Brain pericyte (primary cell): Measurements from ENCODE around the gene DAPK1.

Source experiments
- DNase-seq: peaks from one replicate; pipeline ENCODE4 v3.0.0-alpha.2; 2012; ENCODE audit warnings: low read depth, low spot score

Gene DAPK1

DNA sequence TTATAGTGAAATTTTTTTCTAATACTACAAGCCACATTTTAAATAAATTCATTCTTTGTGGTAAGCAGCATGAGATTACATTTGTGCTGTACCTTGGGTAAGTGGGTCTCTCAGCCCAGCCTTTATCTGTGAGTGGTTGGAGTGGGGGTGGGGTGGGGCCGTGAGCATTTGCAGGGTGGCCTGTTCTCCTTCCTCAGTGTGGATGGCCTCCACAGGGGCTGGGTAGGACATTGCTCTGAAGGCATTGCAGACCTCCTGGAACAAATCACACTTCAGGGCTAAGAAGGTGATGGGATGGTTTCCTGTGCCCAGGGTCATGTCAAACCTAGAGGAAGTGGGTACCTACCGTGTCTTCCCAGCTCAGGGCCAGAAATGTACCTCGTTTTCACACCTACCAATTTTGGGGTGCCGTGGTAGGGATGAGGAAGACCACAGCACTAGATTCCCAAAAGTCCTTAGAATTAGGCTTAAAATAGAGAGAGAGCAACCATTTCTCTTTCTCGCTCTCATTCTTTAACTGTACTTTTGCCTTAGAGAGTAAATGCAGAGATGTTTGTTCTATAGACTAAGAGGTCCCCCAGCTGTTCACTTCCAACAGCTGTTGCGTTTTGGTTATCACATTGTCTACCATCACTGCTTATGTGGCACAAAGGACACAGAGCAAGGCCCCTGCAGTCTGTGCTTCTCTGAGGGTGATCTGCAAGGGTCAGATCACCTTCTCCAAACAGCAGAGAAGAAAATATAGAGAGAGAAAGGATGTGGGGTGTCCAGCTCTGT, 144.9 kb downstream of the DAPK1 start:
- DNase-seq = no peak

GRCh38 chr9:87643107-87643650, 145.5 kb downstream of the DAPK1 start:
- DNase-seq = no peak

- no peak for DNase-seq
These were observed 146.3 kb downstream of the DAPK1 start for GRCh38 chr9:87643778-87644570.

- DNase-seq = no peak
These were observed 147.0 kb downstream of the DAPK1 start for GRCh38 chr9:87644659-87645058.

DNA sequence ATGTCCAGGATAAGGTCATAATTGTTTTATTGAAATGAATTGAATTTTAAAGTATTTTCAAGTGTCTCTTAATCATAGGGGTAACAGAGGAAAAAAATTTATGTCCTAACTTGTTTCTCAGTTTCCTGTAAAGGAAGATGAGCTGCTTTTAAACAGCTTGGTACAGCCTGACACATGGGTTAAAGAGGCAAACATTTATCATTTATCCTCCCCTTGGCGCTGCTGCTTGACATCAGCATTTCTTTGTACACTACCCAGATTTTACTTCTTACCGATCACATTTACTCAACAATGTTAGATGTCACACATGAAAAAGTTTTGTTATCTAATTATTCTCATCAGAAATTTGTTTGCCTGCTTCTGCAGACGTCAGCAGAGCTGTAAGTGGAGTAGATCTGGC, 148.9 kb downstream of the DAPK1 start:
- DNase-seq = no peak

GRCh38 chr9:87647114-87647513, 149.4 kb downstream of the DAPK1 start:
- no peak for DNase-seq

DNA sequence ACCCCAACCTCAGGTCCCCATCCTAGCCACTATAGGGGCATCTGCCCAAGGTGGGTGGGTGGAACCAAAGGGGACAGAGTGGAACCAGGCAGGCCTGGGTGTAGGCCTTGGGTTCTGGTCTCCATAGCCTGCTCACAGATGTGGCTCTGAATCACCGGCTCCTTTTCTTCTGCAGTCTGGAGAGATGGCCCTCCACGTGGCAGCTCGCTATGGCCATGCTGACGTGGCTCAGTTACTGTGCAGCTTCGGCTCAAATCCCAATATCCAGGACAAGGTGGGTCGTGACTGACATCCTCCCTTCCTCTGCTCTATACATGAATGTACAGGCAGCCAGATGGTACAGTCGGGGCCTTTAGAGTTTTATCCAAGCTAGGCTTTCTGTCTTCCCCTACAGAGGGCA, 150.9 kb downstream of the DAPK1 start:
- DNase-seq = no peak

DNA sequence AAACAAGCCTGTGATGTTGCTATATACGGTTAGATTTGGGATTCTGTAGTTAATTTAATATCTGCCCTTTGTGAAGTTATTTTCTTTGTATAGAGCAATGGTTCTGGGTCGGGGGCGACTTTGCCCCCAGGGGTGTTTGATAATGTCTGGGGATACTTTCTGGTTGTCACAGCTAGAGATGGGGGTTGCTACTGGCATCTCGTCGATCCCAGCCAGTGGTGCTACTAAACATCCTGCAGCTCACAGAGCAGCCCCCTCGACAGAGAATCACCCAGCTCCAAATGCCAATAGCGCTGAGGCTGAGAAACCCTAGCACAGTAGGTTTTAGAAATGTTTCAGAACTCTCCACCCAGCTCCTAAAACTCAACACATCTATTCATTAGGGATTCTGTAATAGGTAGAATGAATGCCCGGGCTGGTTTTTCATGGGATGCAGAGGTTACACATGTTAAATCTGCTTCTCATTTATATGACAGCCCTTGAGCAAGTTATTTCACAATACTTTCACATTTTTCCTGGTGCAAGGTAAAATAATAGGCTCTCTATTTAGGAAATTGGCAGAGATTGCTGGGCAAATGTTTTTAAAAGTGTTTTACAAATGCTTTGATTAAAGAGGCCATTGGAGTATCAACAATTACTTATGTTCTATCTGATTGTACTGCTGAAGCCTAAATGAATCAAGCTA, 153.1 kb downstream of the DAPK1 start:
- no peak for DNase-seq

DNA sequence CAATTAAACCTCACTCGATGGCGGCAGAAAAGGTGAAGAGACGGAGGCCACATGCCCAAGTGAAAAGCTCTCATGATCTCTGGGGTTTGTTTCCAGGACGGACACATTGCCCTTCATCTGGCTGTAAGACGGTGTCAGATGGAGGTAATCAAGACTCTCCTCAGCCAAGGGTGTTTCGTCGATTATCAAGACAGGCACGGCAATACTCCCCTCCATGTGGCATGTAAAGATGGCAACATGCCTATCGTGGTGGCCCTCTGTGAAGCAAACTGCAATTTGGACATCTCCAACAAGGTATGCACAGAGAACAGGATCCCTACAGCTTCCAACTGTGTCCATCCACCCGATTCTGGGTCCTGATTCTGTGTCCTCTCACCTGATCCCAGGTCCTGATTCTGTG, 153.8 kb downstream of the DAPK1 start:
- DNase-seq = no peak

GRCh38 chr9:87653941-87654340, 156.3 kb downstream of the DAPK1 start:
- no peak for DNase-seq

- DNase-seq = no peak
These were observed 158.1 kb downstream of the DAPK1 start for GRCh38 chr9:87655731-87656130.

DNA sequence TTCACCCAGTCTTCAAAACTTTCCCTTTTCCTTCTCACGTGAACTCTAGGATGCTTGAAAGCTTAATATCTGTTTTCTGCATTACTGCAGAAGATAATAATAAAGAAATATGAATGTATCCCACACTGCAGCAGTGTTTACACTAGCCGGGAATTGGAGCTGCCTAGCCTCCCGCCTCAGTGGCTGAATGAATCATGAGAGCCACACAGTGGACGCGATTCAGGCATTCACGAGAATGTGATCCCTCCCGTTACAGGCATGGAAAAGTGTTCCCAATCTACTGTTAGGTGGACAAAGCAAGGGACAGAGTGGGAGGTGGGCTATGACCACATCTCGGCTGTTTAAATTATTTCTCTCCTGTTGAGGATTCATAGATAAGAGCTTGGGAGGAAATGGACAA, 158.8 kb downstream of the DAPK1 start:
- no peak for DNase-seq

- DNase-seq = no peak
These were observed 159.5 kb downstream of the DAPK1 start for GRCh38 chr9:87657190-87657589.

DNA sequence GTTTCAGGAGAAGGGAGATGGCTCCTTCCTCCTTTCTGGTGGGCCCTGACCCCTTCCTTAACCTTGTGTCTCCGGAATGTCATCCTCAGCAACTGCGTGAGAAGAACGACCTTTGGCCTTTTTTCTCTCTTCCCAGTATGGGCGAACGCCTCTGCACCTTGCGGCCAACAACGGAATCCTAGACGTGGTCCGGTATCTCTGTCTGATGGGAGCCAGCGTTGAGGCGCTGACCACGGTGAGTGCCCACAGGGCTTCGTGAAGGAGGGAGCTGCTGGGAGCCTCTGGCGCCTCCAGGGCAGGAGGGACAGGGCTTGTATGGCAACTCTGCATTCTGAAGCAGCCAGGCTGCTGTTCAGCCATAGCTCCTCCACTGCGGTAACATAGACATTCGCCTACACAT, 160.2 kb downstream of the DAPK1 start:
- no peak for DNase-seq

DNA sequence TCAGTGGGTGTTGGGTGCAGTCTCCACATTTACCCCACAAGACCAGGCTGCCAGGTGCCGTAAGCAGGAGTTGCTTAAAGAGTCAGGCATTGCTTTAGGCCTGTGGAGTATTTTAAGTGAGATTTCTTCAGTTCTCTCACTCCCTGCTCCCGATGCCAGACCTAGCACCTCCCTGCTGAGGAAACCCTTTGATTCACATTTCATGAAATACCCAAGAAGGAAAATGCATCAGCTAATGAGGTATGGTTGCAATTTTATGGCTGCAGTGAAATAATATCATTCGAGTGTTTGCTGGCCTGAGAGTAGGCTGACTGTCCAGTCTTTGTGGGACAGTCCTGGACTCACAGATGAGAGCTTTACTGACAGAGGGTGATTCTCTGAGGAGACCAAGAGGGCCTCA, 160.8 kb downstream of the DAPK1 start:
- no peak for DNase-seq

- DNase-seq = no peak
These were observed 162.1 kb downstream of the DAPK1 start for GRCh38 chr9:87659534-87660419.

- no peak for DNase-seq
These were observed 163.6 kb downstream of the DAPK1 start for GRCh38 chr9:87661241-87661640.

DNA sequence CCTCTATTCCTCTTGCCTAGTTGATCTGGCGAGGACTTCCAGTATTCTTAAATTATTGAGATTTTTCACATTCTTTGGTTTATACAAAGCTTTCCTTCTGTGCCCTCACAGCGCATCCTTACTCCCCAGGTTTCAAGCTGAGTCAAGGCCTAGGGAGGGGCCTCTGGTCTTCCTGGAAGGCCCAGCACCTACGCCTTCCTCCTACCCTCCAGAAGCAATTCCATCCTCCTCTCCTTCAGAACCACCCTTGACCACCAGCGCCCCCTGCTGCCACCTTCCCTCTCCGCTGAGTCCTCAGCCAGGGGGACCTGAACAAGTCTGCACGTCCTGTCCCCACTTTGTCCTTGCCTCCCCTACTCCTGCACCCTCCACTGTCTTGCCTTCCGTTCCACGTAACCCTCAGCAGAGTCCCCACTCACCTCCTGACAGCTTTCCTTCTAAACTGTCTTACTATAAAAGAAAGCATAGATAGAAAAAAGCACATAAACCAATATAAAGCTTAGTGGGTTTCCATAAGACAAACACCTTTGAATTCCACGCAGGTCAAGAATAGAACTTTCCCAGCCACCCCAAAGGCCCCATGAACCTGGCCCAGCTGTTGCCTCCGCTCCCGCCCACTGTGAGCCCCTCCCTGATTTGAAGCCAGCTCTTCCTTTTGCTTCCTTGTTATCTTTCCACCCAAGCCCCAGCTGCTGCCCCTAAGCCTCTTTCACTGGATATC, 165.3 kb downstream of the DAPK1 start:
- DNase-seq = no peak

DNA sequence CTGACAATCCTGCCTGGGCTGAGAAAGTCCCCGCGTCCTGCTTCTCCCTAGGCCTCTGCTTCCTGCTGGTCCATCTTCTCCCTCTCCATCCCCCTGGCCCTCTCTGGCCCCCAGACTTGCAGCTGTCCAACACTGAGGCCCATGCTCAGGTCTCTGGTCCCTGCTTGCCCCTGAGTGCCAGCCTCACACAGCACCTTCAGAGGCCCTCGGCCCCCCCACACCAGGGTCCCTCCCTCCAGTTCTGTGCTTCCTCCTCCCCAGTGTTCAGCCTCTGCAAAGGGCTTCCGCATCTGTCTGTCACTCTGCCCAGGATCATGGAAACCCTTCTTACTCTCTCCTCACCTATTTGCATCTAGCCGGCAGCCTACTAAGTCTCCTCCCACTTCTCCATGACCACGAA, 165.9 kb downstream of the DAPK1 start:
- DNase-seq = no peak
